Measurements from ENCODE around the gene SEC63.
"Not testable (repeated sequence)": the region's sequence is repeated elsewhere in the genome, so short reads cannot be mapped to it uniquely, and the experiment has no call there.

The SEC63 gene, protein sequence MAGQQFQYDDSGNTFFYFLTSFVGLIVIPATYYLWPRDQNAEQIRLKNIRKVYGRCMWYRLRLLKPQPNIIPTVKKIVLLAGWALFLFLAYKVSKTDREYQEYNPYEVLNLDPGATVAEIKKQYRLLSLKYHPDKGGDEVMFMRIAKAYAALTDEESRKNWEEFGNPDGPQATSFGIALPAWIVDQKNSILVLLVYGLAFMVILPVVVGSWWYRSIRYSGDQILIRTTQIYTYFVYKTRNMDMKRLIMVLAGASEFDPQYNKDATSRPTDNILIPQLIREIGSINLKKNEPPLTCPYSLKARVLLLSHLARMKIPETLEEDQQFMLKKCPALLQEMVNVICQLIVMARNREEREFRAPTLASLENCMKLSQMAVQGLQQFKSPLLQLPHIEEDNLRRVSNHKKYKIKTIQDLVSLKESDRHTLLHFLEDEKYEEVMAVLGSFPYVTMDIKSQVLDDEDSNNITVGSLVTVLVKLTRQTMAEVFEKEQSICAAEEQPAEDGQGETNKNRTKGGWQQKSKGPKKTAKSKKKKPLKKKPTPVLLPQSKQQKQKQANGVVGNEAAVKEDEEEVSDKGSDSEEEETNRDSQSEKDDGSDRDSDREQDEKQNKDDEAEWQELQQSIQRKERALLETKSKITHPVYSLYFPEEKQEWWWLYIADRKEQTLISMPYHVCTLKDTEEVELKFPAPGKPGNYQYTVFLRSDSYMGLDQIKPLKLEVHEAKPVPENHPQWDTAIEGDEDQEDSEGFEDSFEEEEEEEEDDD

DNA sequence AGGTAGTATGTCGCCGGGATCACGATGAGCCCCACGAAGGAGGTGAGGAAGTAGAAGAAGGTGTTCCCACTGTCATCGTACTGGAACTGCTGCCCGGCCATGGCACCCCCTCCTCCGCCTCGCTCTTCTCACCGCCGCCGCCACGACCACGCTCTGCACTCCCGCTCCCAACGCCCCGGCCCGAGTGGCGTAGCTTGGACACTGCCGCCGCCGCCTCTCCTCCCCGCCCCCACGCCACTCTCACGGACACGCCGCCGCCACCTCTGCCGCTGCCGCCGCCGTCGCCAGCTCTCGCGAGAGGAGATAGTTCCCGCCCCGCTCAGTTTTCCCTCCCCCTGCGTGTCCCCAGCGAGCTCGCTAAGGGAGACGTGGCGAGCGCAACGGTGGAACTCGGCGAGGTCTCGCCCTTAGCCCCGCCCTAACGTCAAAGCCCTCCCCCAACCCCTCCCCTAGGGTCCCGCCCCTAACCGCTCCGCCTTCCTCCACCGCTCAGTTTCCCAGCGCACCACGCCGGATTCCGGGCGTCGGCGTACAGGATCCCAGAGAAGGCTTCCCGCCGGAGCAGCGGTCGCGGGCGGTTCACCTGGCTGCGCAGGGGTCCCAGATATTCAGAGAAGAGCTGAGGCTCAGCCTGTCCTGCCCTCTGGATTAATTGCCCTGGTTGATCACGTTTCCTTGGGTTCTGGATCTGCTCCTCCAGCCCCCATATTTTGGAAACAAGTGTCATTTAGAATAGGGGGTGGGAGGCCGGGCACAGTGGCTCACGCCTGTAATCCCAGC is at the start of gene SEC63:
Gene SEC63, minus strand, starts transcription at position 300 of the 780 bp plus-strand sequence. Its CDS starts 199 bp downstream, at position 101.
- DNase-seq = peak; percentile 89 to 96

DNA sequence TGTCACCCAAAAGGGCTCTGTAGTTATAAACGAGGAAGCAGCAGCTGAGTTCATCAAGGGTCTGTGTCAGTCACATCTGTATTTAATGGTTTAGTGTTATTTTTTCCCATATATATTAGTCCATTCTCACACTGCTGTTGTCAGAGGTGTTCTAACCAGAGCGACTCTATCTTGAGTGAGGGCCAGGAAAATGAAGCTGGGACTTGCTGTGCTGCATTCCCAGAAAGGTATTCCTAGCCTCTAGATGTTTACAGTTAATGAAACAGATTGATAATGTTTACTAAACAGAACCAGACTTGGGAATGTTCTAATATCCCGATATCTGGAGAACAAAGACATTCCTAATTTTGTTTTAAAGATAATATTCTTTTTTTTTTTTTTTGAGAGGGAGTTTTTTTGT is 48.0 kb upstream of the SEC63 start:
- DNase-seq = no peak

DNA sequence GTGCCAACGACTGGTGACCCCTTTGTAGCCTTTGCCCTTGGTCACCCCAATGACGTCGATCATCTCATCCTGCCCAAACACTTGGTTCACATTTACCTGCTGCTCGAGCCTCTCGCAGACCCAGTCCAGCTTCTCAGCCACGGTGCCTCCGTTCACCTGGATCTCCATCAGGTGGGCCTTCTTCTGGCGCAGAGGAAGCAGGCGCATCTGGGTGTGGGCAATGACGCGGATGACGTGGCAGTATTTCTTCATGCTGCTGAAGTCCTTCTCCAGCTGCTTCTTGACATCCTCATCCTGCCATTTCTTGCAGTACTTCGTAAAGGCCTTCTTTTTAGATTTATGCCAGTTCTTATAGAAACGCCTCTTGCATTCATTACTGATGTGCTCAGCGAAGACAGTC is 46.9 kb upstream of the SEC63 start:
- DNase-seq = no peak

DNA sequence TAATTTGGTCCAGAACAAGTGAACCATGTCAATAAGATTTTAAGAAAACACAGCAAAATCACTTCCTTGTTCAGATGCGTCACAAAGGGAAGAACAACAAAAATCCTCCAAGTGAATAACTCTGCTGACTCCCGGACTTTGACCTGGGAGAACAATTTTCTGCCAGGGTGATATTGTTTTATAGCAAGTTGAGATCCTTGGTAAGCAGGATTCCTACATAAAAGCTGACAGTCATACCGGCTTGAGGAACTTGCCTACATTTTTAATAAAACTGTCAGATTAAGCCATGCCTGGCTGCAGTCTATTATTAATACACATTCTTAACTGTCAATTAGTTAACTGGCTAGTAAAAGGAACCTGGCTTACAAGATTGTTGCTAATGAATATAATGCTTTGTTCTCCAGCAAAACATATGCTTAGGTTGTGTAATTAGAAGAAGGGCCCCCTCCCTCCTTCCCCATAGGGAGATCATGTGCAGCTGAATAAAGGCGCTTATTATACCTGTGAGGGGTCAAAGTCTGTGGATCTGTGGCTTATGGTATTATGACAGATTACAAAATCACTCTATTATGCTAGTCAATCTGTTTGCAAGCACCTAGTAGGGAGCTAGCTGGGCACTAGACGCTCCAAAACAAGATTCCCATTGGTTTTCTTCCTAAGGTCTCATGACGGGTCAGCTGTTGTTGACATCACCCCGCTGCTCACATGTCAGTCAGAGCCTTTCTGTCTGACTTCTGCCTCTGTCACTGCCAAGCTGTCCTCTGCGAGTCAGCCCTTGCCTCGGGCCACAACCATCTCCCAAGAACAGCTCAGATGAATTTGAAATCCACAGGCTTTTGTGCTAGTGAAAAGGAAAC is 44.6 kb upstream of the SEC63 start:
- DNase-seq = no peak

DNA sequence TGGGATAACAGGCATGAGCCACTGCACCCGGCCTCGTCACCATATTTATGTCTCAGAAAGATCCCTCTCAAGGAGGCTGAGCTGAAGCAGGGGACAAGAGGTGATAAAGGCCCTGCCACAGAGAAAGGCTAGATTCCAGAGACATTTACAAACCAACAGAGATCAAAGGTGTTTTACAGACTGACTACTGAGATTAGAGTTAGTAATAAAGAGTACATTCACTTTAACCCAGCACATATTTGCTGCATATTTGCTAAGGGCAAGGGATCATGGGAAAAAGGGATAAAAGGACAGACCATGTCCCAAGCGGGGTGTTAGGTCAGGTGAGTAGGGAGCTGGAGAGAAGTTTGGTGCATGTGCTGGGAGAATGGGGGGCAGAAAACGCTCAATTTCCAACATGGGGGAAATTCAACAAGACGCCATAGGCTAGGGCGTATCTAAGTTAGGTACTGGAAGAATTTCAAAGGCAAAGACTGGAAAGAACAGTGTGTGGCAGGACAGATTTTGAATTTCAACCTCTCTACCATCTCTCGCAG is 43.8 kb upstream of the SEC63 start:
- no peak for DNase-seq

DNA sequence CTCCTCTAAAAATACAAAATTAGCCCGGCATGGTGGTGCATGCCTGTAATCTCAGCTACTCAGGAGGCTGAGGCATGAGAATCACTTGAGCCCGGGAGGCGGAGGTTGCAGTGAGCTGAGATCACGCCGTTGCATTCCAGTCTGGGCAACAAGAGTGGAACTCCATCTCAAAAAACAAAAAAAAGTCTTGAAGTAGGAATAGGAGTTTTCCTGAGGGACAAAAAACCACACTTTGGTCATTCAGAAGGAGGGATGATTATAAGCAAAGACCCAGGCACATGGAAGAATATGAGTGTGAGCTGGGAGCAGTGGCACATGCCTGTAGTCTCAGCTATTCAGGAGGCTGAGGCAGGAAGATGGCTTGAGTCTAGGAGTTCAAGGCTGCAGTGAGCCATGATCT is 42.3 kb upstream of the SEC63 start:
- DNase-seq = not testable (repeated sequence)

DNA sequence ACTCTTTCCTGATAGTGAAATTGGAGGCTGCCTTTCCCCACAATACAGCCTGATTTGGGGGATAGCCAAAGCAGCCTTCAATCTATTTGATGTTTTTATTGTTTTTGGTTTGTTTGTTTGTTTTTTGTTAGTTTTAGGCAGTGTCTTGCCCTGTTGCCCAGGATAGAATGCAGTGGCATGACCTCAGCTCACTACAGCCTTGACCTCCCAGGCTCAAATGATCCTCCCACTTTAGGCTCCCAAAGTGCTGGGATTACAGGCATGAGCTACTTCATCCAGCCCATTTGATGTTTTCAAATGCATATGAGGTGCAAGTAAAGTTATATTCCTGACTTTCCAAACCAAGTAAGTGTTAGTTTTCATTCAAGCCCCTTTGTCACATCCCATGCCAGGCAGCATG is 41.3 kb upstream of the SEC63 start:
- no peak for DNase-seq

DNA sequence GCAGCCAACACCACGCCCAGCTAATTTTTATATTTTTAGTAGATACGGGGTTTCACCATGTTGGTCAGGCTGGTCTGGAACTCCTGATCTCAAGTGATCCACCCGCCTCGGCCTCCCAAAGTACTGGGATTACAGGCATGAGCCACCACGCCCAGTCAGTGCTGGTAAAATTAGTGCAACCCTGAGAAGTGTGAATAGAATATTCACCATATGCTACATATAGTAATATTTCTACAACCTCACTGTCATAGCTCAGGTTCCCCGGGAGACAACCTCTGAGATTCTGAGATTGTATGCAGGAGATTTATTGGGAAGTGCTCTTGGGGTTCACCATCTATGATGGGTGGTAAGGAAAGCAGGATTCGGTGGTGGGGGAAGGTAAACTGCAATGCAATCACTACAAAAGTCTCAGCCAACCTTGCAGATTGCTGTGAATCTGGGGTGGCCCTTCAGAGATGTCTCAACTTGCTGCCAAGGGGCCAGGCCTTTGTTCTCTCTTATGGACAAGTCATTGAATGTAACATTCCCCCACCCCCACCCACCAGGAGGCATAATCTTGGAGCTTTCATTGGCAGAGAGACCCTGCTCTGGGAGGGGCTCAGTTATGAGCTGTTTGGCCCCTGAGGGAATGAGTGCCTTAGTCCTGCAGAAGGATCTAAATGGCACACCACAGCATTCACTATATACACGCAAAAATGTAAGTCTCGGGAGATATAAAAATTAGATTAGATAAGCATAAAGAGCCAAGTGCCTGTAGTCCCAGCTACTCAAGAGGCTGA is 34.0 kb upstream of the SEC63 start:
- DNase-seq = no peak

DNA sequence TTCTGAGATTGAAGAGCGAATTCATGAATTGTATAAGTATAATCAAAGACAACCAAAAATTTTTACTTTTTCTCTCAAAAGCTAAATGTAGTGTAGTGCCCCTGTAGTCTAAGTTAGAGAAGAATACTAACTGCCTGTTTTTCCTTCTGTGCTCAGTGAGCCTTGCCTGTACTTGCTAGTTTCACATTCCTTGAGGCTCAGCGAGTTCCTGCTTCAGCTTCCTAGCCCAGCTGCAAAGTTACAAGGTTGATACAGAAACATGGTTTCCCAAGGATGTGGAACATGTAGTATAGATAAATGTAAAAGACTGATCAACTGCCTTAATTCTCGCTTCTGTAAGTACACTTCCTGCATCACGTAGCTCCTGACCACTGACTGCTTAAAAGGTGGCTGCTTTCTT is 33.1 kb upstream of the SEC63 start:
- DNase-seq = no peak

DNA sequence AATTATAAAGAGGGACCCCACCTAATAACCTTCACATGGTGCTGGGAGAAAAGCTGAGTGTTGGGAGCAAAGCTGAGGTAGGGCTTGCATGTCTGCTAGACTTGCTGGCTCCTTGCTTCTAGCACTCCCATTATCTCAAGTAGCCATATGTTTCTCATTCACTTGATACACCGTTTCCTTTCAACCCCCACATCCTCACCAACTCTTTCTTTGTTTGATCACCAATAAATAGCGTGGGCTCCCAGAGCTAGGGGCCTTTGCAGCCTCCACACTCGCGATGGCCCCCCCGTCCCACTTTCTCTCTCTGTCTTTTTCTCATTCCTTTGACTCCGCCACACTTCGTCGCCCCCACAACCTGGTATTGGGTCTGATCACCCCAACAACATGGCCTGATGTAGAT is 32.6 kb upstream of the SEC63 start:
- not testable (repeated sequence) for DNase-seq

DNA sequence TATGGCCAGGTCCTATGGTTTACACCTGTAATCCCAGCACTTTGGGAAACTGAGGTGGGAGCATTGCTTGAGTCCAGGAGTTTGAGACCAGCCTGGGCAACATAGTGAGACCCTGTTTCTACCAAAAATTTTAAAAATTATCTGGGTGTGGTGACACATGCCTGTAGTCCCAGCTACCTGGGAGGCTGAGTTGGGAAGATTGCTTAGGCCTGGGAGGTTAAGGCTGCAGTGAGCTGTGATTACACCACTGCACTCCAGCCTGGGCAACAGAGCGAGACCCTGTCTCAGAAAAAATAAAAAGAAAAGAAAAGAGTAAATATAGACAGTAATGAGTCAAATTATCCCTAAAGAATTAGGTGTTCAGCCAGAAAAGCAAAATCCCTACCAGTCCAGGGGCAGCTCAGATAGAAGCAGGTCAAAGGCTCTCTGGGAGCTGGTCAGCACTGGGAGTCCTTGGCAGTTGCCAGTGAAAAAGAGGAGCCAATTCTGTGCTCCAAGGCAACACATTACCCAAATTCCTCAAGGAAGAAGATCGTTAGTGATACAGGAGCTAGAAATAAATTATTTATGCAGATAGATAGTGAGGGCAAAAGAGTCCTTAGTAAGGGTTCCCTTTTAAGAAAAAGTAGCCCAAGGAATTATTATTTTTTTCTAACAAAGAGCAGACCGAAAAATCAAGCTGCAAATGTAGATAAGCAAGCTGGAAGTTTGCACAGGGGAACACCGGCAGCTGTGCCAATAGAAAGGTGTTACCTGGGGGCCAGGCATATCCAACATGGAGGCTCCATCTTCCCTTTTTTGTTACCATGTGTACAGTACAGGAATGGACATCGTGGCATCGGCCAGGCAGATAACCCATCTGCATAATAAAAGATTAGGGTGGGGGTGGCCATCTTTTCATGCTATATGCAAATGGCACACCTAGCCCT is 31.4 kb upstream of the SEC63 start:
- DNase-seq = no peak

DNA sequence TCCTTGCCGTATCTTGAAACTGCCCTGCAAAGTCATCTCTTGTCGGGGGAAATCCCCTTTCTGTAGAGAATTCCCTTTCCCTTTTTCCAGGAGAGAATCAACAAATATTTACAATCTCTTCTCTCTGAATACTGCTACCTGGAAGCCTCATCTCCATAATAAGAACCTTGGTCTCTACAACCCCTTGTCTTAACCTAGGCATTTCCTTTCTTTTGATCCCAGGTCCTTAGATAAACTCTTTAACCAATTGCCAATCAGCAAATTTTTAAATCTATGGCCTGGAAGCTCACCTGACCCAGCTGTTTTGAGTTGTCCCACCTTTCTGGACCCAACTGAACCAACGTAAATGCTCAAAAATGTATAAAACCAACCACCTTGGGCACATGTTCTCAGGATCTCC is 30.6 kb upstream of the SEC63 start:
- DNase-seq = no peak

DNA sequence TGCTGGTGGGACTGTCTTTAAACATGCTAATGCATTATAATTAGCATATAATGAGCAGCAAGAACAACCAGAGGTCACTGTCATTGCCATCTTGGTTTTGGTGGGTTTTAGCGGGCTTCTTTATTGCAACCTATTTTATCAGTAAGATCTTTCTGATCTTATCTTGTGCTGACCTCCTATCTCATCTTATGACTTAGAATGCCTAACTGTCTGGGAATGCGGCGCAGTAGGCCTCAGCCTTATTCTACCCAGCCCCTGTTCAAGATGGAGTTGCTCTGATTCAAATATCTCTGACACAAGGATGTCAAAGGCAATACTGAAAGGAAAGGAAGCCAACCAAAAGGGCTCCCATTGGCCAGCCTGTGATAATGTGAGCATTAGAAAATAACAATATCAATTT is 29.8 kb upstream of the SEC63 start:
- DNase-seq = no peak

DNA sequence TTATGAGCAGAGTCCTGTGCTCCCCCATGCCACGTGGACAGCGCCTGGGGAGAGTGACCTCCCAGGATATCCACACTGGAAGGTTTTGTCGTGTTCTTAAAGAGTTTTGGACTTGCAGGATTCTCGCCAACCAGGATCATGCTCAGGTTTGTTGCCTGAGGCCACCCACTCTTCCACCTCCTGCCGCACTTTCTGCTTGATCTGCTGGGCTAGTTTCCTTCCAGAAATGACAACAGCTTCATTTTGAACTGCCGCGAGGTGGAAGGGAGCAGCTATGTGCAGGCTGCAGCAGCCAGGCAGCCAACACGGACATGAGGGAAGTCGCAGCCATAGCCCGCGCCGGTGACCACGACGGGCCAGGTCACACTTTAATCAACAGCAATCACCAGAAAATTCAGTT is 27.7 kb upstream of the SEC63 start:
- DNase-seq = no peak

DNA sequence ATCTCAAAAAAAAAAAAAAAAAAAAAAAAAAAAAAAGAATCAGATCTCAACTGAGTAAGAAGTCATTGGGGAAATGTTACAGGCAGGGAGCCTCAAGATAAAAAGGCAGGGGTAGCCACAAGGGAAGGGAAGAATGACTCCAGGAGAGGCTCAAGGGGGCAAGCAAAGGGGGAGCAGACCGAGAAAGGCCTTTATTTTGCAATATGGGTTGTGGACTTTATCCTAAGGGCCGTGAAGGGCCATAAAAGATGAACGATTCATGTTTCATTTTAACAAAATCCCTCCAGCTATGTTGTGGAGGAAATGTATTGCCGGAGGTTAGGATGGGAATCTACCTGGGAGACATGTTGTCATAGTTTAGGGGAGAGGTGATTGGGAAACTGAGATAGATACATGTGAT is 25.8 kb upstream of the SEC63 start:
- no peak for DNase-seq

DNA sequence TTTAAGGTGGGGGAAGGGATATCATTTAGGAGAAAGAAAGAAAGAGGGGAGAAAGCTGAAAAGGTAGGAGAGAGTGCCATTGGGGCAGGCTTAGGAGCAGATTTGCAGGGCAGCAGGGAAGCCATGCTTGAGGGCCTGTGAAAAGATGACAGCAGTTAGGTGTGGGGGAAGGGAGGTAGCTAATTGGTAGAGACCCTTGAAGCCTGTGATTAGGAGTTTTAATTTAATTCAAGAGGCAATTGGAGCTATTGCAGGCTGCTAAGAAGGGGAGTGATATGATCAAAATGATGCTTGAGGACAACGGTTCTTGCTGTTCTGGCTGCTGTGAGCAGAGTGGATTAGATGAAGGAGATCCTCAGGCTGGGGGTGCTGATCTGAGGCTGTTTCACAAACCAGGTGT is 24.5 kb upstream of the SEC63 start:
- no peak for DNase-seq

DNA sequence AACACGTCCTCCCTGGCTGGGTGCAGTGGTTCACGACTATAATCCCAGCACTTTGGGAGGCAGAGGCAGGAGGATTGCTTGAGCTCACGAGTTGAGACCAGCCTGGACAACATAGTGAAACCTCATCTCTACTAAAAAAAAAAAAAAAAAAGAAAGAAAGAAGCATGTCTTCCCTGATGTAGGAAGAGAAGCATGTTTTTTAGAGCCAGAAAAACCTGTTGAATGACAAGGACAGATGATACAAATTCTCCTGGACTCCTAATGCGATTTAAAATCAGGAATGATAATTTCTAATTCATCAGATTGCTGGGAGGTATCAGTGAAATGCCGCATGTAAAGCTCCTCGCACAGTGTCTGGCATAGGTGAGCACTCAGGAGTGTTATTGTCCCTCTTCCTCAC is 23.7 kb upstream of the SEC63 start:
- DNase-seq = no peak

DNA sequence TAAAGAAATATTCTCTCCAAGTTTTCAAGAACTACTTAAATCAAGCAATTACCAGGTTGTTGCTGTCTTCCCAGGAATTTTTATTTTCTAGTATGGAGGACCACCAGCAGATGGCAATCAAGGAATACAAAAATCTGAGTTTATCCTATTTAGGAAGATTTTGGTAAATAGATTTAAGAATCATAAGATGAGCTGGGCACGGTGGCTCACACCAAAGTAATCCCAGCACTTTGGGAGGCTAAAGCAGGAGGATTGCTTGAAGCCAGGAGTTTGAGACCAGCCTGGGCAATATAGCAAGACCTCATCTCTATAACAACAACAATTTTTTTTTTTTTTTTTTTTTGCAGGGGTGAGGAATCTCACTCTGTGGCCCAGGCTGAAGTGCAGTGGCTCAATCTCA is 19.3 kb upstream of the SEC63 start:
- peak; percentile 31 to 42 for DNase-seq

DNA sequence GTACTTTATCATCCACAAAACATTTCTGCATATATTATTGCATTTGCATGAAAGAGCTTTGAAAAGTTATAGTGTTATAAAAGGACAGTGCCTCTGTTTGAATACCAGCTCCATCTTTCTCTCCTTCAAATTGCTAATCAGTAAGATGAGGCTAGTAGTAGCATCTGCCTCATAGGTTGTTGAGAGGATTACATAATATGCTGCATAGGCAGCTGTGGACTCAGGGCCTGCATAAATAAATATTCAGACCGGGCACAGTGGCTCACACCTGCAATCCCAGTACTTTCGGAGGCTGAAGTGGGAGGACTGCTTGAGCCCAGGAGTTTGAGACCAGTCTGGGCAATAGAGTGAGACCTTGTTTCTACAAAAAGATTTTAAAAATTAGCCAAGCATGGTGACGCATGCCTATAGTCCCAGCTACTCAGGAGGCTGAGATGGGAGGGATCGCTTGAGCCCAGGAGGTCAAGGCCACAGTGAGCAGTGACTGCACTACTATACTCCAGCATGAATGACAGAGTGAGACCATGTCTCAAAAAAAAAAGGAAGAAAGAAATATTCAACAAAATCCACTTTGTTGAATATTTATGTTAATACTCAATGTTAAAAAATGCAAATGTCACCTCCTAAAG is 18.3 kb upstream of the SEC63 start:
- DNase-seq = no peak

DNA sequence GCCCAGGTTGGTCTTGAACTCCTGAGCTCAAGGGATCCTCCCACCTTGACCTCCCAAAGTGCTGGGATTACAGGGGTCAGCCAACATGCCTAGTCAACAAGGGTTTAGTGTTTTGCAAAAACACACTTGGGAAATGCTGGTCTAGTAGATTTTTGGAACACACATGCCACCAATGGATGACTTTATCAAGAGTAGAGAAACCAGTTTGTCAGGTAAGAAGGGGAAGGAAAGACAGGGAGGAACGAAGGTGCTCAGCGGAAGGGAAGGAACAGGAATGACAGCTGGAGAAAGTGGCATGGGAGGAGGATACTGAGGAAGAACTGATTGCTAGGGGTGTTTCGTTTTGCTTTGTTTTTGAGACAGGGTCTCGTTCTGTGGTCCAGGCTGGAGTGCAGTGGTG is 15.6 kb upstream of the SEC63 start:
- no peak for DNase-seq
